ENCODE results near the gene GPHN. TPM values are rescaled to one million over a fixed set of nuclear protein-coding genes. Genes with fewer than 3 reads are reported as not detected.
"Not testable (repeated sequence)": the region's sequence is repeated elsewhere in the genome, so short reads cannot be mapped to it uniquely, and the experiment has no call there.

The GPHN gene
- total and polyA plus RNA-seq, 2 experiments from 2014 or later = 15.1 to 20.1 TPM

- H3K27me3 ChIP-seq = no peaks in the 10 kb centered on the region
- no peaks in the 10 kb centered on the region for H3K9me3 ChIP-seq (ENCODE audit: low read depth)
- DNase-seq (ENCODE audit: low read depth in 1 of 2, low spot score in 1 of 2) = no peak
- H3K36me3 ChIP-seq = no peaks in the 10 kb centered on the region
- no peak overlapping the region for H3K4me3 ChIP-seq
- H3K4me1 ChIP-seq (ENCODE audit: low read depth) = no peaks in the 10 kb centered on the region
- no peak overlapping the region for H3K27ac ChIP-seq
- TF ChIP-seq, protein P1, sequence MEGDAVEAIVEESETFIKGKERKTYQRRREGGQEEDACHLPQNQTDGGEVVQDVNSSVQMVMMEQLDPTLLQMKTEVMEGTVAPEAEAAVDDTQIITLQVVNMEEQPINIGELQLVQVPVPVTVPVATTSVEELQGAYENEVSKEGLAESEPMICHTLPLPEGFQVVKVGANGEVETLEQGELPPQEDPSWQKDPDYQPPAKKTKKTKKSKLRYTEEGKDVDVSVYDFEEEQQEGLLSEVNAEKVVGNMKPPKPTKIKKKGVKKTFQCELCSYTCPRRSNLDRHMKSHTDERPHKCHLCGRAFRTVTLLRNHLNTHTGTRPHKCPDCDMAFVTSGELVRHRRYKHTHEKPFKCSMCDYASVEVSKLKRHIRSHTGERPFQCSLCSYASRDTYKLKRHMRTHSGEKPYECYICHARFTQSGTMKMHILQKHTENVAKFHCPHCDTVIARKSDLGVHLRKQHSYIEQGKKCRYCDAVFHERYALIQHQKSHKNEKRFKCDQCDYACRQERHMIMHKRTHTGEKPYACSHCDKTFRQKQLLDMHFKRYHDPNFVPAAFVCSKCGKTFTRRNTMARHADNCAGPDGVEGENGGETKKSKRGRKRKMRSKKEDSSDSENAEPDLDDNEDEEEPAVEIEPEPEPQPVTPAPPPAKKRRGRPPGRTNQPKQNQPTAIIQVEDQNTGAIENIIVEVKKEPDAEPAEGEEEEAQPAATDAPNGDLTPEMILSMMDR (IDR thresholded peaks at IDR 0.05; ENCODE audit: low read depth, low read length) = no peak
These were observed 542.9 kb downstream of the GPHN start for GRCh38 chr14:67050896-67051295.

GRCh38 chr14:67056684-67057083 lies 548.7 kb downstream of the GPHN start:
- TF ChIP-seq, protein P1 (IDR thresholded peaks at IDR 0.05; ENCODE audit: low read depth, low read length) = no peak
- Histone ChIP-seq H3K9me3 (ENCODE audit: low read depth) (no peaks in the 10 kb centered on the region), H3K27me3 (no peaks in the 10 kb centered on the region), H3K4me1 (ENCODE audit: low read depth) (no peaks in the 10 kb centered on the region), H3K4me3 (no peak overlapping the region), H3K36me3 (no peaks in the 10 kb centered on the region), H3K27ac (no peak overlapping the region)
- DNase-seq (ENCODE audit: low read depth in 1 of 2, low spot score in 1 of 2) = no peak

- Histone ChIP-seq H3K27me3 (no peaks in the 10 kb centered on the region), H3K9me3 (ENCODE audit: low read depth) (no peaks in the 10 kb centered on the region), H3K4me3 (no peak overlapping the region), H3K4me1 (ENCODE audit: low read depth) (no peaks in the 10 kb centered on the region), H3K27ac (no peak overlapping the region), H3K36me3 (no peaks in the 10 kb centered on the region)
- DNase-seq (ENCODE audit: low read depth in 1 of 2, low spot score in 1 of 2) = peak in 1 of 2 donors; percentile 2
- TF ChIP-seq, protein P1 (IDR thresholded peaks at IDR 0.05; ENCODE audit: low read depth, low read length) = no peak
These were observed 551.6 kb downstream of the GPHN start for GRCh38 chr14:67059596-67059995.

GRCh38 chr14:67060546-67060945 lies 552.6 kb downstream of the GPHN start:
- DNase-seq (ENCODE audit: low read depth in 1 of 2, low spot score in 1 of 2) = no peak
- no peak overlapping the region for H3K27ac ChIP-seq
- TF ChIP-seq, protein P1 (IDR thresholded peaks at IDR 0.05; ENCODE audit: low read depth, low read length) = no peak
- H3K36me3 ChIP-seq = no peaks in the 10 kb centered on the region
- H3K27me3 ChIP-seq = no peaks in the 10 kb centered on the region
- H3K9me3 ChIP-seq (ENCODE audit: low read depth) = no peaks in the 10 kb centered on the region
- no peaks in the 10 kb centered on the region for H3K4me1 ChIP-seq (ENCODE audit: low read depth)
- H3K4me3 ChIP-seq = no peak overlapping the region

- not testable (repeated sequence) for H3K36me3 ChIP-seq; H3K27me3 ChIP-seq; H3K9me3 ChIP-seq (ENCODE audit: low read depth); DNase-seq (ENCODE audit: low read depth in 1 of 2, low spot score in 1 of 2); H3K4me3 ChIP-seq
- H3K4me1 ChIP-seq (ENCODE audit: low read depth) = peaks cover 20% of the 10 kb centered on the region
- H3K27ac ChIP-seq = peak overlapping the region; percentile 86
These were observed 559.3 kb downstream of the GPHN start for GRCh38 chr14:67067070-67067814.

DNA sequence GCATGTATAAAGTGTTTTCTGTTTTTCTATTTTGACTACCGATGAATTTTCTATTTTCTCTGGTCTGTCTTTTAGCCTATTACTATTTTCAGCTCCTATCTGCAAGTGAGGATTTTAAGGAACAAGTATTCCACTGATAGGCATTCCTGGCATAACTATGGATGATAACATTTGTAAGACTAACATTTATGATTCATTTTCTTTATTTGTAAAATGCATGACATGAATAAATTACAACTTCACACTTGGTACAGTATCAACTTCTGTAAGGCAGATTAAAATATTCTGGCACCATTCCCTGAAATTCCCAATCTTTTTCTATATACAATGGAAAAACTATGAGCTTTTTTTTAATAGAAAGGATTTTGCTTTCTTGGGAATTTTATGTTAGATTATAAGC lies 560.3 kb downstream of the GPHN start:
- TF ChIP-seq, protein P1 (IDR thresholded peaks at IDR 0.05; ENCODE audit: low read depth, low read length) = no peak
- no peak overlapping the region for H3K4me3 ChIP-seq

More for the DNA sequence above, 560.3 kb downstream of the GPHN start:
- no peaks in the 10 kb centered on the region for H3K27me3 ChIP-seq
- H3K27ac ChIP-seq = peak overlapping the region; percentile 86
- peak in 1 of 2 donors; percentile 24 for DNase-seq (ENCODE audit: low read depth in 1 of 2, low spot score in 1 of 2)
- peaks cover 20% of the 10 kb centered on the region for H3K4me1 ChIP-seq (ENCODE audit: low read depth)
- H3K36me3 ChIP-seq = no peaks in the 10 kb centered on the region
- no peaks in the 10 kb centered on the region for H3K9me3 ChIP-seq (ENCODE audit: low read depth)

Data from cardiac muscle cell (in vitro differentiated cells and primary cell).